Neuronal stem cell (in vitro differentiated cells): Measurements from ENCODE around the gene DIO3.

Source experiments
- DNase-seq: peaks from one replicate; pipeline ENCODE4 v3.0.0-alpha.2; 2013; ENCODE audit warnings: low spot score
- H2AFZ ChIP-seq: one replicate; pipeline ENCODE4 v1.6.1; 2013; ENCODE audit warnings: mild to moderate bottlenecking, low read length, inconsistent platforms
- H2AK5ac ChIP-seq: 2 replicates; pipeline ENCODE4 v1.6.1; 2013; ENCODE audit warnings: low read depth, mild to moderate bottlenecking, inconsistent platforms, low read length, moderate library complexity, mixed read lengths
- H2BK120ac ChIP-seq: 2 replicates; pipeline ENCODE4 v1.6.1; 2013; ENCODE audit warnings: low read depth, mild to moderate bottlenecking, inconsistent platforms, low read length, moderate library complexity, mixed read lengths
- H2BK12ac ChIP-seq: one replicate; pipeline ENCODE4 v1.6.1; 2013; ENCODE audit warnings: low read length, inconsistent platforms
- H2BK15ac ChIP-seq: 2 replicates; pipeline ENCODE4 v1.6.1; 2013; ENCODE audit warnings: mild to moderate bottlenecking, low read length, inconsistent platforms, mixed read lengths
- H2BK5ac ChIP-seq: one replicate; pipeline ENCODE4 v1.6.1; 2013; ENCODE audit warnings: inconsistent platforms, mild to moderate bottlenecking, low read length, moderate library complexity
- H3K14ac ChIP-seq: one replicate; pipeline ENCODE4 v1.6.1; 2013; ENCODE audit warnings: low read length, inconsistent platforms
- H3K18ac ChIP-seq: 2 replicates; pipeline ENCODE4 v1.6.1; 2013; ENCODE audit warnings: low read length, inconsistent platforms
- H3K23ac ChIP-seq: 2 replicates; pipeline ENCODE4 v1.6.1; 2013; ENCODE audit warnings: low read depth, mild to moderate bottlenecking, mixed read lengths, low read length, inconsistent platforms; ENCODE audit not compliant: poor library complexity
- H3K27ac ChIP-seq: replicated peaks from 3 replicates; pipeline ENCODE4 v1.5.1; 2013; ENCODE audit warnings: low read length, inconsistent platforms
- H3K27me3 ChIP-seq, 3 experiments: 2 replicates each; pipeline ENCODE4 v1.6.1; 2013; ENCODE audit warnings: low read length in 3 of 3, mild to moderate bottlenecking in 2 of 3, inconsistent platforms in 1 of 3, low read depth in 1 of 3, mixed read lengths in 1 of 3, moderate library complexity in 1 of 3; ENCODE audit not compliant: control insufficient read depth in 3 of 3, insufficient read depth in 3 of 3
- H3K36me3 ChIP-seq, 2 donors: replicated peaks in 1 of 2; 2 replicates each; pipeline ENCODE4 v1.6.1; 2013; ENCODE audit warnings: low read length in 2 of 2; ENCODE audit not compliant: control insufficient read depth in 2 of 2, insufficient read depth in 2 of 2
- H3K4ac ChIP-seq: 2 replicates; pipeline ENCODE4 v1.6.1; 2013; ENCODE audit warnings: inconsistent platforms, mild to moderate bottlenecking, low read length, moderate library complexity
- H3K4me1 ChIP-seq, 2 donors: 1 replicate in 1 of 2; 2 replicates in 1 of 2; pipeline ENCODE4 v1.6.1; 2013; ENCODE audit warnings: low read length in 2 of 2, low read depth in 1 of 2; ENCODE audit not compliant: control insufficient read depth in 2 of 2, insufficient read depth in 1 of 2
- H3K4me2 ChIP-seq: one replicate; pipeline ENCODE4 v1.6.1; 2013; ENCODE audit warnings: mild to moderate bottlenecking, low read length, inconsistent platforms; ENCODE audit not compliant: insufficient read depth, poor library complexity, severe bottlenecking
- H3K4me3 ChIP-seq, 2 donors: 2 replicates each; pipeline ENCODE4 v1.5.1; 2013; ENCODE audit warnings: low read length in 2 of 2, mild to moderate bottlenecking in 2 of 2, inconsistent platforms in 1 of 2, moderate library complexity in 1 of 2
- H3K79me1 ChIP-seq: one replicate; pipeline ENCODE4 v1.6.1; 2013; ENCODE audit warnings: low read depth, mild to moderate bottlenecking, inconsistent platforms, low read length, moderate library complexity
- H3K9ac ChIP-seq: one replicate; pipeline ENCODE4 v1.6.1; 2013; ENCODE audit warnings: mild to moderate bottlenecking, low read depth, low read length, inconsistent platforms; ENCODE audit not compliant: poor library complexity
- H3K9me3 ChIP-seq, 2 donors: replicated peaks in 1 of 2; 2 replicates each; pipeline versions ENCODE3 to v1.6.1; 2013; ENCODE audit warnings: low read length in 2 of 2, mild to moderate bottlenecking in 2 of 2, inconsistent platforms in 1 of 2, low read depth in 1 of 2, mixed read lengths in 1 of 2, moderate library complexity in 1 of 2; ENCODE audit not compliant: control insufficient read depth in 2 of 2, insufficient read depth in 1 of 2
- H4K8ac ChIP-seq: one replicate; pipeline ENCODE4 v1.6.1; 2013; ENCODE audit warnings: low read depth, mild to moderate bottlenecking, inconsistent platforms, low read length, moderate library complexity
- H4K91ac ChIP-seq: one replicate; pipeline ENCODE4 v1.6.1; 2013; ENCODE audit warnings: low read length, low read depth, mild to moderate bottlenecking, inconsistent platforms; ENCODE audit not compliant: poor library complexity
- WGBS, 2 donors: extraction: QIAGEN DNeasy Blood & Tissue Kit; methylation state at CpG; one replicate each; pipeline ENCODE4 v1.1.7; 2013; ENCODE audit warnings: missing lambda C conversion rate in 2 of 2, mixed read lengths in 1 of 2; ENCODE audit not compliant: insufficient read length in 2 of 2, insufficient replicate concordance in 1 of 2; ENCODE audit errors: extremely low coverage in 2 of 2; 5-methylcytosine and 5-hydroxymethylcytosine counted together

Gene DIO3

DNA sequence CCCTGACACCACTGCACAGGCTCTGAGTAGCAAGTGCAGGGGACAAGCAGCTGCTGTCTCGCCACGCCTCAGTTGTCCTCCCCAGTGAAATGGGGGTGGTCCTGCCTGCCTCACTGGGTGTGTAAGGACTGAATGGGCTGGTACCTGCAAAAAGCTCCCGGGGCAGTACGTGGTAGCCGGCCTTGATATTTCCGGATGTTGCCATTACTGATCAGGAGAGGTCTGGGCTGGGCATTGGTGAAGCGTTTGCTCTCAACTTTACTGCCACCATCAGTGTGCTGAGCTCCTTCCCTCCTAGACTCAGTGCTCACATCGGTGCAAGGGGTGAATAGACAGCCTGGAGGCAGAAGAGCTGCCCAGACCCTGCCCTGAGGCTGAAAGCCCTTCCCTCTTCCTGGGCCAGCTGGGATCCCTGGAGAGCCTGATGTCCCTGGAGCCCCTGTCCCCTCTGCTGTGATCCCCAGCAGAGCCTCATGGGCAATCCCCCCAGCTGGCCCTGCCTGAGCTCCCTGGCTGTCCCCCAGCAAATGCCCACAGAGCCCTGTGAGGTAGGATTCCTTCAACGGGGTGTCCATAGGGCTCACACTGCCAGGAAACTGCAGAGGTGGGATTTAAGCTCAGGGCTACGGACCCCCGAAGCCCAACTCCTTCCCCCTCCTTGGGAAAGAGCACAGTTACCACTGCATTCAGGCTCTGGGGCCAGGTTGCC lies 18.2 kb downstream of the DIO3 start:
- Histone ChIP-seq H2AFZ (no peak overlapping the region), H3K14ac (peak overlapping the region; percentile 43), H3K4me1 (peaks cover 0 to 1% of the 10 kb centered on the region in 2 donors), H3K27ac (no peak overlapping the region), H2BK120ac (no peak overlapping the region), H3K79me1 (no peaks in the 10 kb centered on the region), H3K9me3 (peaks cover 0 to under 1% of the 10 kb centered on the region in 2 donors), H3K27me3 (peaks cover 0 to 3% (median 0%) of the 10 kb centered on the region in 3 experiments), H3K4ac (peak overlapping the region; percentile 67), H3K4me3 (no peak overlapping the region), H3K9ac (no peak overlapping the region), H2BK5ac (no peak overlapping the region), H3K36me3 (no peaks in the 10 kb centered on the region), H3K18ac (peak overlapping the region; percentile 13), H3K4me2 (no peak overlapping the region), H2BK15ac (peak overlapping the region; percentile 88), H2AK5ac (peak overlapping the region; percentile 78), H2BK12ac (no peak overlapping the region), H4K8ac (no peak overlapping the region), H4K91ac (no peak overlapping the region), H3K23ac (peak overlapping the region; percentile 32)
- WGBS, 2 donors, result no CpG with 5 or more reads among the region's 11 CpGs
- DNase-seq, result no peak

DNA sequence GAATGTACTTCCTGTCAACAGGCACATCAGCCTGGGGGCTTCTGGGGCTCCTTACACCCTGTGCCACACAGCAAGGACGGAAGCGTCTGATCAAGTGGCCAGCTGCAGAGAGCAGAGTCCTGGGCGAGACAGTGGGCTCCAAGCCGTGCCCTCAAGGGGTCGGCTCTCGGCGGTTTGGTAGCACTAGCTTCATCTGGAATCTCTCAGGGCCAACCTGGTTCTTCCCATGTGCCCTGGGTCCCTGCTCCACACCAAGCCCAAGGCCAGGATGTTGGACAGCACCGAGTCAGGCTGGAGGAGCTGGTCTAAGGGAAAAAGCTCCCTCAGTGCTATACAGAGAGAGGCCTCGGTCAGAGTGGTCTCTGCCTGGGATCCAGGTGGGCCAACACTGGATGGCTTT lies 20.5 kb downstream of the DIO3 start:
- Histone ChIP-seq H3K23ac (no peak overlapping the region), H2BK15ac (no peak overlapping the region), H2AK5ac (peak overlapping the region; percentile 74), H3K4me2 (no peak overlapping the region), H3K79me1 (no peaks in the 10 kb centered on the region), H3K27me3 (no peaks in the 10 kb centered on the region), H3K4me1 (peaks cover 0 to under 1% of the 10 kb centered on the region in 2 donors), H2BK120ac (no peak overlapping the region), H3K18ac (no peak overlapping the region), H3K4ac (no peak overlapping the region), H3K14ac (no peak overlapping the region), H3K27ac (no peak overlapping the region), H3K9ac (no peak overlapping the region), H2BK12ac (no peak overlapping the region), H4K91ac (no peak overlapping the region), H3K9me3 (peaks cover 0 to 2% of the 10 kb centered on the region in 2 donors), H3K4me3 (no peak overlapping the region), H2BK5ac (peak overlapping the region; percentile 61), H2AFZ (no peak overlapping the region), H3K36me3 (no peaks in the 10 kb centered on the region), H4K8ac (no peak overlapping the region)
- WGBS, 2 donors, result no CpG with 5 or more reads among the region's 9 CpGs
- DNase-seq, result no peak

DNA sequence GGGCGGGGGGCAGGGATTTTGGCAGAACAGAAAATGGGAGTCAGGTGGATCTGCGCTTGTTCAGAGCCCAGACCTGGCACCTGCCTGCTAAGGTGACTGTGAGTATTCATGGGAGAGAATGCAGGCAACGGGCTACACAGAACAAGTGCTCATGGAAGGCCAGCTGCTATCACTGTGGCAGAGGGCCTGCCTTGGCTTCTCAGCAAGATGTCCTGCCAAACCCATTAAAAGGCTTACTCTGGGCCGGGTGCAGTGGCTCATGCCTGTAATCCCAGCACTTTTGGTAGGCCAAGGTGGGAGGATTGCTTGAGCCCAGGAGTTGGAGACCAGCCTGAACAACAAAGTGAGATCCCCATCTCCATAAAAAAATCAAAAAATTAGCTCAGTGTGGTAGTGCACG lies 21.0 kb downstream of the DIO3 start:
- Histone ChIP-seq H2BK120ac (no peak overlapping the region), H3K18ac (no peak overlapping the region), H3K79me1 (no peaks in the 10 kb centered on the region), H2BK15ac (no peak overlapping the region), H3K23ac (no peak overlapping the region), H3K14ac (no peak overlapping the region), H3K27ac (no peak overlapping the region), H4K8ac (no peak overlapping the region), H2AK5ac (no peak overlapping the region), H3K9ac (no peak overlapping the region), H3K4me3 (no peak overlapping the region), H2BK5ac (peak overlapping the region; percentile 61), H3K36me3 (no peaks in the 10 kb centered on the region), H3K4ac (no peak overlapping the region), H3K4me1 (peaks cover 3 to 4% of the 10 kb centered on the region in 2 donors), H2BK12ac (no peak overlapping the region), H3K4me2 (no peak overlapping the region), H3K27me3 (no peaks in the 10 kb centered on the region), H3K9me3 (peaks cover 0 to 4% of the 10 kb centered on the region in 2 donors), H2AFZ (no peak overlapping the region), H4K91ac (no peak overlapping the region)
- DNase-seq, result no peak
- WGBS, 2 donors, result no CpG with 5 or more reads among the region's 5 CpGs

DNA sequence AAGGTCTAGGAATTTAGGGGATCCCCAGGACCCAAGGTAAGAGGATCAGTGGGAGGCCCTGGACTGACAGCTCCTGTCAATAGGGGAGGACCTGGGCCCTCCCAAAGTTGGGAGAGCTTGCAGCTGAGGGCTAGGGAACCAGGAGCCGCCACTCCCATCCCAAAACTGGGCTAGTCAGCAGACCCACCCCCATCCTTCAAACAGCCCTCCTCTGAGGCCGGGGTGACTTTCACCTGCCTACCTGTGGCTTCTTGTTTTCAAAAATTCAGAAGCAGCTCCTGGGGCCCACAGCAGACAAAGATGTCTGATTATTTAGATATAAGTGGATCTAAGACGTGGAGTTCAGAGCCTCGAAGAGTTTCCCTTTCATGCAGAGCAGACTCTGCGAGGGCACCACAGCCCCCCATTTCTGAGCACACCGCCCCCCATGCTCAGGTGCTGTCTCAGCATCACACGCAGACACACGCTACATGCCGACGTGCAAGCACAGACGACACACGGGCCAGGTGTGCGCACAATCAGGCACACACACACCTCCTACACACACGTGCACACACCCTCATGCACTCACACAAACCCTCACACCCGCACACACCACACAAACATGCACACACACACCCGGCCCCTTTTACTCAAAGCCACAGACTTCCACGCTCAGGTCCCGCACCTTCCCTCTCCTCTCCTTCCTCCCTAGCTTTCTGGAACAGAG lies 21.9 kb downstream of the DIO3 start:
- Histone ChIP-seq H3K79me1 (no peaks in the 10 kb centered on the region), H4K91ac (no peak overlapping the region), H2AK5ac (peak overlapping the region; percentile 63), H2BK12ac (no peak overlapping the region), H3K4me2 (no peak overlapping the region), H3K27me3 (no peaks in the 10 kb centered on the region), H2AFZ (no peak overlapping the region), H3K23ac (no peak overlapping the region), H2BK15ac (no peak overlapping the region), H4K8ac (no peak overlapping the region), H3K14ac (no peak overlapping the region), H3K4me1 (peaks cover 6 to 8% of the 10 kb centered on the region in 2 donors), H3K9me3 (peaks cover 0 to 4% of the 10 kb centered on the region in 2 donors), H3K18ac (peak overlapping the region; percentile 49), H3K9ac (no peak overlapping the region), H3K36me3 (no peaks in the 10 kb centered on the region), H2BK120ac (no peak overlapping the region), H3K4ac (no peak overlapping the region), H3K4me3 (peak overlapping the region in 1 of 2 donors; percentile 58), H3K27ac (no peak overlapping the region), H2BK5ac (no peak overlapping the region)
- 100% methylated on average over 1 of the region's 18 CpGs; no CpG with 5 or more reads in 1 of the 2 donors for WGBS, 2 donors
- no peak for DNase-seq
